ENCODE measurements around the gene ASIC2.

DNA sequence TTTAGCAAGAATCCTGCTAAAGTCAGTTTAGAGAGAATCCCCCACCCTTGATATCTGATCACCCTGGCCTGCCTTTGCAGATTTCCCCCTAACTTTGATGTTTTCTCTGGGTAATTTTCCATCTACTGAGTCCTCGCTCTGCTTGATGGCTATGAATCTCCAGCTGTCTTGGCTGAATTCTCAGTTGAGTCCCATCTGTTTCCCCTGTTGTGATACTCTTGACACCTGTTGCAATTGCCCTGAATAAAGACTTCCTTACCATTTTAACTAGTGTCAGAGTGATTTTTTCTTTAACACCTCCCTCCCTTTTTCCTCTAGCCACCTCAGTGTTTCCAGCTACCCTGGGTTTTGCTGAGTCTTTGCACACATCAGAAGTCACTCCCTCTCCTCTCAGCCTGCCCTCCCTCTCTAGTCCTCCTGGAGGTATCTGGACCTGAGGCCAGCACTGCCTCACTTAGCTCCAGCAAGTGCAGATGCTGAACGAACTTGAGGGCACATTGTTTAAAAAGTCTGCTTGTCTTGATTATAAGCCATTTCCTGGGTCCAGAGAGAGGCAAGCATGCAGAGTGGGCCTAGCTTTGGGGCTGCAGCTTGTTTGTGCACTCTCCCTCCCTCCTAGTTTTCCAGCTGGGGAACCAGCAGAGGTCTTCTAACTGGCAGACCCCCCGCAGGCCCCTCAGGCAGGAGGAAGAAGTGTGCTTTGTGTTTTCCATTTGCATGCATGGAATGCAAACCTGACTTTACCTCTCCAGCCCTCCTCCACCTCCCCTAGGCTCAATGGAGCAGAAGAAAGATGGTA lies 268.2 kb downstream of the ASIC2 start:
- TF ChIP-seq ZNF776 (tag by site-specific recombination; IDR thresholded peaks at IDR 0.05; ENCODE audit: borderline replicate concordance) (no peak), REST (tag by site-specific recombination; IDR thresholded peaks at IDR 0.05) (no peak), CTCF (tag by site-specific recombination; IDR thresholded peaks at IDR 0.05) (no peak)
- TF ChIP-seq, protein P1, sequence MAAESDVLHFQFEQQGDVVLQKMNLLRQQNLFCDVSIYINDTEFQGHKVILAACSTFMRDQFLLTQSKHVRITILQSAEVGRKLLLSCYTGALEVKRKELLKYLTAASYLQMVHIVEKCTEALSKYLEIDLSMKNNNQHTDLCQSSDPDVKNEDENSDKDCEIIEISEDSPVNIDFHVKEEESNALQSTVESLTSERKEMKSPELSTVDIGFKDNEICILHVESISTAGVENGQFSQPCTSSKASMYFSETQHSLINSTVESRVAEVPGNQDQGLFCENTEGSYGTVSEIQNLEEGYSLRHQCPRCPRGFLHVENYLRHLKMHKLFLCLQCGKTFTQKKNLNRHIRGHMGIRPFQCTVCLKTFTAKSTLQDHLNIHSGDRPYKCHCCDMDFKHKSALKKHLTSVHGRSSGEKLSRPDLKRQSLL (tag by site-specific recombination; IDR thresholded peaks at IDR 0.05) = no peak
